ENCODE results near the gene CD1B.
"Not testable (repeated sequence)": the region's sequence is repeated elsewhere in the genome, so short reads cannot be mapped to it uniquely, and the experiment has no call there.

- TF ChIP-seq EZH2phosphoT487 (IDR thresholded peaks at IDR 0.05; ENCODE audit: insufficient read depth, low read depth); EZH2 (IDR thresholded peaks at IDR 0.05; ENCODE audit: insufficient read depth, poor library complexity, severe bottlenecking): not testable (repeated sequence)
Measured at GRCh38 chr1:158282421-158282820, 48.9 kb downstream of the CD1B start.

All from GM23248 (cell line).